Psoas muscle (tissue), 8 donors: ENCODE measurements around the gene LPCAT1. TPM values are rescaled to one million over a fixed set of nuclear protein-coding genes. Genes with fewer than 3 reads are reported as not detected.

Source experiments
- ATAC-seq, 4 donors: fragments of 200-7000 bp; cut with Tn5 transposase; one replicate each; pipeline ENCODE4 v1.9.1; 2020; ENCODE audit warnings: moderate library complexity in 3 of 4, mild to moderate bottlenecking in 2 of 4
- DNase-seq, 2 donors: peaks; one replicate each; pipeline ENCODE4 v3.0.0-alpha.2; 2020
- H3K27ac ChIP-seq: fragments of 200-600 bp; one replicate; pipeline ENCODE4 v1.8.0; 2022
- H3K27me3 ChIP-seq, 3 donors: fragments of 200-600 bp in 1 of 3; one replicate each; pipeline versions ENCODE4 v1.6.1 to v1.8.0; 2013 to 2022; ENCODE audit warnings: low read length in 2 of 3, mild to moderate bottlenecking in 2 of 3, moderate library complexity in 1 of 3; ENCODE audit not compliant: insufficient read depth in 3 of 3
- H3K36me3 ChIP-seq, 2 donors: fragments of 200-600 bp in 1 of 2; one replicate each; pipeline versions ENCODE4 v1.6.1 to v1.8.0; 2013 to 2022; ENCODE audit warnings: low read depth in 1 of 2, mild to moderate bottlenecking in 1 of 2, moderate library complexity in 1 of 2; ENCODE audit not compliant: insufficient read depth in 1 of 2
- H3K4me1 ChIP-seq: fragments of 200-600 bp; one replicate; pipeline ENCODE4 v1.8.0; 2022
- H3K4me3 ChIP-seq: fragments of 200-600 bp; one replicate; pipeline ENCODE4 v1.8.0; 2022; ENCODE audit warnings: mild to moderate bottlenecking
- H3K9me3 ChIP-seq: fragments of 200-600 bp; one replicate; pipeline ENCODE4 v1.8.0; 2022
- CTCF ChIP-seq: fragments of 200-600 bp; IDR thresholded peaks from one replicate; pipeline ENCODE4 v1.8.0; 2022; ENCODE audit warnings: antibody characterized with exemption
- WGBS, 3 donors: extraction: QIAGEN DNeasy Blood & Tissue Kit; methylation state at CpG; one replicate each; pipeline versions ENCODE4 v1.1.6 to v1.1.7; 2013; 5-methylcytosine and 5-hydroxymethylcytosine counted together
- intact Hi-C, 2 donors: fragments of 100-400 bp; cut with DNase I; formaldehyde crosslinking; loops; one replicate each; pipeline versions ENCODE4 v1.11.0 to v1.14.2; 2022
- polyA plus RNA-seq, 3 donors: library from polyadenylated mRNA; stranded (reverse); fragments of 200-250 nt; gene quantifications; one replicate each; pipeline ENCODE4 v1.2.3, GENCODE V29; 2013
- total RNA-seq, 4 donors: library from RNA; stranded (reverse); fragmentation: NEBNext Ultra II Directional in 2 of 4; extraction: Animal tissue kit (Norgen Biotek cat#: 25700) in 2 of 4; gene quantifications; one replicate each; pipeline versions ENCODE4 v1.2.1 to v1.2.4, GENCODE V29; 2021 to 2023
- donor health status: healthy with polysubstance abuse.
- donor health status: DM: no; HTN: no; CAD: no; lungs with moderate emphysema.
- donor health status: Bipolar disorder and iron deficiency.
- donor health status: healthy.
- donor health status: DM: yes; HTN: yes; CAD: no.
- donor health status: DM: no; HTN: no; CAD: no.
- donor health status: DM: no; HTN: no; CAD: no.
- donor health status: DM: yes; HTN: yes; CAD: no.

LPCAT1 gene
- total and polyA plus RNA-seq, 7 donors, result 2.4 to 6.2 (median 4.7) TPM

GRCh38 chr5:1525624-1526189 lies 1.9 kb upstream of the LPCAT1 start:
- intact Hi-C loops, result loop anchor here in 1 of 2 donors (10.0 kb wide), 1 partner anchor 181 kb away; the partner anchor contains the start of gene CLPTM1L

GRCh38 chr5:1524799-1525623 lies 1.3 kb upstream of the LPCAT1 start:
- peaks cover 0 to 3% (median 0%) of the 10 kb centered on the region in 3 donors for H3K27me3 ChIP-seq
- no peak overlapping the region for H3K4me3 ChIP-seq

More at GRCh38 chr5:1525624-1526189, 1.9 kb upstream of the LPCAT1 start:
- no peak for TF ChIP-seq CTCF
- Histone ChIP-seq H3K27me3 (peaks cover 0 to 3% (median 0%) of the 10 kb centered on the region in 3 donors), H3K27ac (no peak overlapping the region), H3K4me3 (no peak overlapping the region), H3K4me1 (no peaks in the 10 kb centered on the region), H3K9me3 (no peaks in the 10 kb centered on the region), H3K36me3 (no peaks in the 10 kb centered on the region)
- DNase-seq, result peak in 1 of 2 donors; percentile 7
- 90 to 93% (median 92%) methylated on average over 8 of the region's 8 CpGs for WGBS, 3 donors
- ATAC-seq, result no peak

GRCh38 chr5:1524481-1524798 lies 680 bp upstream of the LPCAT1 start:
- 66 to 80% (median 71%) methylated on average over 13 of the region's 13 CpGs for WGBS, 3 donors
- H3K4me3 ChIP-seq, result peak overlapping the region; percentile 87
- intact Hi-C loops, result loop anchor here in 1 of 2 donors (10.0 kb wide), 1 partner anchor 180 kb away; the partner anchor contains the start of gene CLPTM1L
- H3K4me1 ChIP-seq, result no peaks in the 10 kb centered on the region
- ATAC-seq (peak; percentile 16 to 44 (median 20)), DNase-seq (no peak)
- H3K9me3 ChIP-seq, result no peaks in the 10 kb centered on the region
- TF ChIP-seq CTCF, result no peak
- H3K27me3 ChIP-seq, result peaks cover 0 to 3% (median 0%) of the 10 kb centered on the region in 3 donors
- H3K27ac ChIP-seq, result peak overlapping the region; percentile 85
- no peaks in the 10 kb centered on the region for H3K36me3 ChIP-seq

More at GRCh38 chr5:1524799-1525623, 1.3 kb upstream of the LPCAT1 start:
- Histone ChIP-seq H3K36me3 (no peaks in the 10 kb centered on the region), H3K4me1 (no peaks in the 10 kb centered on the region), H3K9me3 (no peaks in the 10 kb centered on the region), H3K27ac (no peak overlapping the region)
- DNase-seq (peak; percentile 17 to 49), ATAC-seq (peak in 1 of 4 donors; percentile 6)
- TF ChIP-seq CTCF, result no peak
- intact Hi-C loops, result loop anchor here in 1 of 2 donors (10.0 kb wide), 1 partner anchor 180 kb away; the partner anchor contains the start of gene CLPTM1L
- 87 to 93% (median 92%) methylated on average over 20 of the region's 20 CpGs for WGBS, 3 donors

- no peak for ATAC-seq
- no peak overlapping the region for H3K27ac ChIP-seq
These were observed 324 bp downstream of the LPCAT1 start for GRCh38 chr5:1523480-1523792.

More at GRCh38 chr5:1523480-1523792, 324 bp downstream of the LPCAT1 start:
- DNase-seq, result no peak
- Histone ChIP-seq H3K36me3 (no peaks in the 10 kb centered on the region), H3K4me3 (peak overlapping the region; percentile 87), H3K9me3 (no peaks in the 10 kb centered on the region), H3K4me1 (no peaks in the 10 kb centered on the region), H3K27me3 (peaks cover 0 to 3% (median 0%) of the 10 kb centered on the region in 3 donors)
- 0 to 1% (median 0%) methylated on average over 1 to 39 of the region's 48 CpGs for WGBS, 3 donors
- TF ChIP-seq CTCF, result no peak
- intact Hi-C loops, result loop anchor here in 1 of 2 donors (10.0 kb wide), 1 partner anchor 179 kb away; the partner anchor contains the start of gene CLPTM1L
